ENCODE data around the gene FAM168A.

The FAM168A gene

DNA sequence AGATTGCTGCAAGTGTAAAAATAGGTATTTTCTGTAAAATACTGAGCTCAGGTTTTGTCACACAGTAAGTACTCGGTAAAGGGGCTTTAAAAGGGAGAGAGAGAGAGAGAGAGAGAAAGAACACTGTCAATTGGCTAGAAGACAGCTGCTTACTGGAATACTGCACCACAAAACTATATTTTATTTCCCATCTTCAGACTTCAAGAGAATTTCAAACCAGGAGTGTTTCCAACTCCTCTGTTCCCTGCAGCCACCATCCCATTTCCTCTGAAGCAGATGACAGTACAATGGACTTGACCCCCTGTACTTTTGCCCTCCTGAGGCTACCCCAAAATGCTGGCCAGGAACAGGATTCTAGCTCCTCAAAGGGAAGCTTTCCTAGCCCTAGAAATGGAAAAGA is 132.0 kb downstream of the FAM168A start:
- peaks cover 6% of the 10 kb centered on the region; the same call in 1 of the 2 replicates for H3K4me1 ChIP-seq (ENCODE audit: control insufficient read depth, low read length)
- no peaks in the 10 kb centered on the region for H3K27me3 ChIP-seq (ENCODE audit: control insufficient read depth, low read length)
- no peak overlapping the region for H3K27ac ChIP-seq (ENCODE audit: low read depth, low read length)
- TF ChIP-seq, protein P1, sequence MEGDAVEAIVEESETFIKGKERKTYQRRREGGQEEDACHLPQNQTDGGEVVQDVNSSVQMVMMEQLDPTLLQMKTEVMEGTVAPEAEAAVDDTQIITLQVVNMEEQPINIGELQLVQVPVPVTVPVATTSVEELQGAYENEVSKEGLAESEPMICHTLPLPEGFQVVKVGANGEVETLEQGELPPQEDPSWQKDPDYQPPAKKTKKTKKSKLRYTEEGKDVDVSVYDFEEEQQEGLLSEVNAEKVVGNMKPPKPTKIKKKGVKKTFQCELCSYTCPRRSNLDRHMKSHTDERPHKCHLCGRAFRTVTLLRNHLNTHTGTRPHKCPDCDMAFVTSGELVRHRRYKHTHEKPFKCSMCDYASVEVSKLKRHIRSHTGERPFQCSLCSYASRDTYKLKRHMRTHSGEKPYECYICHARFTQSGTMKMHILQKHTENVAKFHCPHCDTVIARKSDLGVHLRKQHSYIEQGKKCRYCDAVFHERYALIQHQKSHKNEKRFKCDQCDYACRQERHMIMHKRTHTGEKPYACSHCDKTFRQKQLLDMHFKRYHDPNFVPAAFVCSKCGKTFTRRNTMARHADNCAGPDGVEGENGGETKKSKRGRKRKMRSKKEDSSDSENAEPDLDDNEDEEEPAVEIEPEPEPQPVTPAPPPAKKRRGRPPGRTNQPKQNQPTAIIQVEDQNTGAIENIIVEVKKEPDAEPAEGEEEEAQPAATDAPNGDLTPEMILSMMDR (IDR thresholded peaks at IDR 0.05; ENCODE audit: low read depth, low read length, poor library complexity, severe bottlenecking) = no peak
- TF ChIP-seq EZH2phosphoT487 (IDR thresholded peaks at IDR 0.05; ENCODE audit: borderline replicate concordance, low read length) = no peak
- H4K20me1 ChIP-seq (ENCODE audit: control insufficient read depth, insufficient read depth, low read depth, low read length) = no peaks in the 10 kb centered on the region
- 0 out of 2 replicates have a peak, but pooled peaks cover 6% of the 10 kb centered on the region for H3K36me3 ChIP-seq (ENCODE audit: control insufficient read depth, low read length)
- no peak overlapping the region for H3K4me3 ChIP-seq (ENCODE audit: low read length)
- H3F3A ChIP-seq (ENCODE audit: control insufficient read depth, insufficient read depth) = no peaks in the 10 kb centered on the region
- H3K9me2 ChIP-seq (replicated peaks; ENCODE audit: control insufficient read depth, low read length) = no peaks in the 10 kb centered on the region
- H3K4me2 ChIP-seq (ENCODE audit: low read length) = no peak overlapping the region
- no peaks in the 10 kb centered on the region for H3K9me3 ChIP-seq (ENCODE audit: control insufficient read depth, insufficient read depth, low read length)
- H3K79me2 ChIP-seq (ENCODE audit: control insufficient read depth, low read length) = no peaks in the 10 kb centered on the region

DNA sequence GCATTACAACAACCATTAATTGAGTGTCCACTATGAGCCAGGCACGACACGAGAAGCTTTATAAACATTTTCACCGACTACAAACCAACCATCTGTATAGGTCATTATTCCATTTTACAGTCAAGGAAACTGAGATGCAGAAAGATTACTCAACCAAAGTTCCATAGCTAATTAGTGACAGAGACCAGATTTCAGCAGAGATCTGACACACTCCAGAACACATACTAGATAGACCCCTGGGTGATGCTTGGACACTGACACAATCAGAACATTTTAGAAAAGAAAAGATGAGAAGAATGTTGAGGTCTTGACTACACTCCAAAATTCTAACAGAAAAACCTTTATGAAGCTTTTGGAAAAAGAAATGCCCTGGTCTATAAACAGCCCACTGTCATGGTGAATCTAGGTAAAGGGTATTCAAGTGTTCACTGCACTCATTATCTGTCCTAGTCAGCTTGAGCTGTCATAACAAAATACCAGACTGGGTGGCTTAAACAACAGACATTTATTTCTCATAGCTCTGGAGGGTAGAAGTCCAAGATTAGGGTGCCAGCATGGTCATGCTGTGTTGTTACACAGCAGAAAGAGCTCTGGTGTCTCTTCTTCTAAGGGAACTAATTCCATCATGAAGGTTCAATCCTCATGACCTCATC is 132.8 kb downstream of the FAM168A start:
- no peaks in the 10 kb centered on the region for H3K27me3 ChIP-seq (ENCODE audit: control insufficient read depth, low read length)
- no peaks in the 10 kb centered on the region for H3F3A ChIP-seq (ENCODE audit: control insufficient read depth, insufficient read depth)
- H4K20me1 ChIP-seq (ENCODE audit: control insufficient read depth, insufficient read depth, low read depth, low read length) = no peaks in the 10 kb centered on the region
- H3K4me1 ChIP-seq (ENCODE audit: control insufficient read depth, low read length) = peaks cover 6% of the 10 kb centered on the region; the same call in 1 of the 2 replicates
- no peaks in the 10 kb centered on the region for H3K79me2 ChIP-seq (ENCODE audit: control insufficient read depth, low read length)
- no peak overlapping the region for H3K4me3 ChIP-seq (ENCODE audit: low read length)
- 0 out of 2 replicates have a peak, but pooled peaks cover 6% of the 10 kb centered on the region for H3K36me3 ChIP-seq (ENCODE audit: control insufficient read depth, low read length)
- H3K9me2 ChIP-seq (replicated peaks; ENCODE audit: control insufficient read depth, low read length) = no peaks in the 10 kb centered on the region
- TF ChIP-seq EZH2phosphoT487 (IDR thresholded peaks at IDR 0.05; ENCODE audit: borderline replicate concordance, low read length) = no peak
- TF ChIP-seq, protein P1 (IDR thresholded peaks at IDR 0.05; ENCODE audit: low read depth, low read length, poor library complexity, severe bottlenecking) = no peak
- H3K27ac ChIP-seq (ENCODE audit: low read depth, low read length) = no peak overlapping the region
- H3K9me3 ChIP-seq (ENCODE audit: control insufficient read depth, insufficient read depth, low read length) = no peaks in the 10 kb centered on the region
- no peak overlapping the region for H3K4me2 ChIP-seq (ENCODE audit: low read length)

- Histone ChIP-seq H3K79me2 (ENCODE audit: control insufficient read depth, low read length) (no peaks in the 10 kb centered on the region), H3K27ac (ENCODE audit: low read depth, low read length) (no peak overlapping the region), H3K9me3 (ENCODE audit: control insufficient read depth, insufficient read depth, low read length) (no peaks in the 10 kb centered on the region), H3K4me1 (ENCODE audit: control insufficient read depth, low read length) (peaks cover 13% of the 10 kb centered on the region), H3K27me3 (ENCODE audit: control insufficient read depth, low read length) (no peaks in the 10 kb centered on the region), H3K36me3 (ENCODE audit: control insufficient read depth, low read length) (0 out of 2 replicates have a peak, but pooled peaks cover 6% of the 10 kb centered on the region), H3K4me2 (ENCODE audit: low read length) (no peak overlapping the region), H3F3A (ENCODE audit: control insufficient read depth, insufficient read depth) (no peaks in the 10 kb centered on the region), H3K9me2 (replicated peaks; ENCODE audit: control insufficient read depth, low read length) (no peaks in the 10 kb centered on the region), H4K20me1 (ENCODE audit: control insufficient read depth, insufficient read depth, low read depth, low read length) (no peaks in the 10 kb centered on the region), H3K4me3 (ENCODE audit: low read length) (no peak overlapping the region)
- TF ChIP-seq, protein P1 (IDR thresholded peaks at IDR 0.05; ENCODE audit: low read depth, low read length, poor library complexity, severe bottlenecking) = no peak
- TF ChIP-seq EZH2phosphoT487 (IDR thresholded peaks at IDR 0.05; ENCODE audit: borderline replicate concordance, low read length) = no peak
These were observed 133.6 kb downstream of the FAM168A start for GRCh38 chr11:73464347-73464746.

Measured in DOHH2 (cell line).